VCaP (cell line): Measurements from ENCODE around the gene ABCA4.

ENCODE experiments used
- H3K27ac ChIP-seq: fragments of 450-650 bp; 2 replicates; pipeline ENCODE4 v1.5.1; 2017
- TF ChIP-seq, protein P1 (sequence below): fragments of 450-650 bp; conservative IDR thresholded peaks from 2 replicates; pipeline ENCODE4 v1.5.1; 2017; ENCODE audit warnings: mild to moderate bottlenecking, moderate library complexity

ABCA4 gene

DNA sequence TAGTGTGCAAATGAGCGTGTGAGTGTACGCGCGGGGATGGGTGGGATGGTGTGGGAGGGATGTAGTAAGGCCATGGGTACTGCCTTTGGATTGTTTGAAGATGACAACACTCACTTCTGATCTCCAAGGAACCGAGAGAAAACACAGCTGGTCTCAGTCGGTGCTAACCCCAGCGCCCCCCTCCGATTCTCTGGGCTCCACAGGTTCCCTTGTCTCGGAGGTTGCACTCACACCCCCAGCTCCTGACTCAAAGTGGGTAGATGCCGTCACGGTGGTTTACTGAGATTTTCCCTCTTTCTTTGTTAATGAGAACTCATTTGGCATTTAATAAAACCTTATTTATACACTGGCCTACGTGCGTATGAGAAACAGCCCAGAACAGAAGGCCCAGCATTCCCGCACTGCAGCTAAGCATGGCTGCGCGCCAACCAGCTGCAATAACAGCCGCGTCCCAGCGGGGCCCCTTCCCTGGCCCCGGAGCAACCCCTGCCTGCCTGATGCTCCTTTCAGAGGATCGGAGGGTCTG is 25.8 kb downstream of the ABCA4 start:
- no peak overlapping the region for H3K27ac ChIP-seq
- TF ChIP-seq, protein P1, sequence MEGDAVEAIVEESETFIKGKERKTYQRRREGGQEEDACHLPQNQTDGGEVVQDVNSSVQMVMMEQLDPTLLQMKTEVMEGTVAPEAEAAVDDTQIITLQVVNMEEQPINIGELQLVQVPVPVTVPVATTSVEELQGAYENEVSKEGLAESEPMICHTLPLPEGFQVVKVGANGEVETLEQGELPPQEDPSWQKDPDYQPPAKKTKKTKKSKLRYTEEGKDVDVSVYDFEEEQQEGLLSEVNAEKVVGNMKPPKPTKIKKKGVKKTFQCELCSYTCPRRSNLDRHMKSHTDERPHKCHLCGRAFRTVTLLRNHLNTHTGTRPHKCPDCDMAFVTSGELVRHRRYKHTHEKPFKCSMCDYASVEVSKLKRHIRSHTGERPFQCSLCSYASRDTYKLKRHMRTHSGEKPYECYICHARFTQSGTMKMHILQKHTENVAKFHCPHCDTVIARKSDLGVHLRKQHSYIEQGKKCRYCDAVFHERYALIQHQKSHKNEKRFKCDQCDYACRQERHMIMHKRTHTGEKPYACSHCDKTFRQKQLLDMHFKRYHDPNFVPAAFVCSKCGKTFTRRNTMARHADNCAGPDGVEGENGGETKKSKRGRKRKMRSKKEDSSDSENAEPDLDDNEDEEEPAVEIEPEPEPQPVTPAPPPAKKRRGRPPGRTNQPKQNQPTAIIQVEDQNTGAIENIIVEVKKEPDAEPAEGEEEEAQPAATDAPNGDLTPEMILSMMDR, result no peak

DNA sequence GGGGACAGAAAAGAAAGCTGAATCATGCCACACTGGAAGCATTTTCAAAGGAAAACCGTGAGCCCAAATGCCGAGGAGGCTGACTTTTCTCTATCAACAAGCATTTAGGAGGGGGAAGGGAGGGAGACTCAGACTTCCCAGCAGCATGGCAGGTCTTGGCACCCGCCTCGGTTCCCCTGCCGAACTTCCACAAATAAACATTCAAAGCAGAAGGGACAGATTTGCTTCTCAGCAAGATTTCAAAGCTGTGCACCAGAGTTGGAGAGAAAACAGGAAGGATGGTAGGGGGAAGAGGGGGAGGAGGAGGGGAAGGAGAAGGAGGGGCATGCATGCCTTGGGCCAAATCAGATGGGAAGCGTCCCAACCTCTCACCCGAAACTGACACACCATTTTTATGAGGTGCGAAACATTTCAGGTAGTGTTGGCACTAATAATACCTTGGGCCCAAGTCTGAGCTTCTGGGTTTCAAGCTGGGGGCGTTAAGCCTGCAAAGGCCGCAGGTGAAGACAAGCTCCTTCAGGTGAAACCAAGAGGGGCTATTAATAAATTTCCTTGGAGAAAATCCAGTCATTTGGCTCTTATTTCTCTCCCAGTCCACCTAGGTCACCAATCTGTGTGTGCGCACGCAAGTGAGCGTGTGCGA is 26.4 kb downstream of the ABCA4 start:
- H3K27ac ChIP-seq, result no peak overlapping the region
- TF ChIP-seq, protein P1, result no peak

DNA sequence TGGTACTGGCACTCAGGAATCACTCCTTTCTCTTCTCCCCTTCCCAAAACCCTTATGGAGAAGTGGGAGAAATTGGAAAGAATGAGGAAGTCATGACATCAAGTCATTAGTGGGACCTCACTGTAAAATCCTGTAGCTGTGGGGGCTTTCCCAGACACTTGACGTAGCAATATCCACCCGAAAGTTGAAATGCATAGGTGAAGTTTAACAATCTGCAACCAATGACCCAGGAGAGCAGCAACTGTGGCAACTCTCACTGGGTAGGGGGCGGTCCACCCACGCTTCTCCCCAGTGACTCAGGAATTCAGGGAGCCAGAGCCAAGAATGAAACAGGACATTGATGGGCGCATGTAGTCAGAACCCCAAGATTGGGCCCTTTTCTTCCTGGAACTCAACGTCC is 27.0 kb downstream of the ABCA4 start:
- no peak overlapping the region for H3K27ac ChIP-seq
- TF ChIP-seq, protein P1, result no peak

DNA sequence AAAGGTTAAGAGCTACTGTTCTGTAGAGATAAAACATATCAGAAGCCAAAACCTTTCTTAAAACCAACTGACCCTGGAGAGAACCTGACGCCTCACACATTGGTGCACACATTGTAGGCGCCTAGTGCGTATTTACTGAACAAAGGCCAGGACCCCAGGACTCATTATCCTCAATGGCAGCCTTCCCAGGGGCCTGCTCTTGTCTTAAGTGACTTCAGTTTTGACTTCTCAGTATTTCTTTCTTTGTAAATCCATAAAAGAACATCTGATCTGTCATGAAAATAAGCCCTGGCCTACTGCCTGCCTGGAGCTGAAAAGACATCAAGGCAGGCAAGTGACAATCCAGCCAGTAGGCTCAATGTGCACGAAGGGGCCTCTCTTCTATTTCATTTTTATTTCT is 27.6 kb downstream of the ABCA4 start:
- no peak overlapping the region for H3K27ac ChIP-seq
- TF ChIP-seq, protein P1, result no peak

DNA sequence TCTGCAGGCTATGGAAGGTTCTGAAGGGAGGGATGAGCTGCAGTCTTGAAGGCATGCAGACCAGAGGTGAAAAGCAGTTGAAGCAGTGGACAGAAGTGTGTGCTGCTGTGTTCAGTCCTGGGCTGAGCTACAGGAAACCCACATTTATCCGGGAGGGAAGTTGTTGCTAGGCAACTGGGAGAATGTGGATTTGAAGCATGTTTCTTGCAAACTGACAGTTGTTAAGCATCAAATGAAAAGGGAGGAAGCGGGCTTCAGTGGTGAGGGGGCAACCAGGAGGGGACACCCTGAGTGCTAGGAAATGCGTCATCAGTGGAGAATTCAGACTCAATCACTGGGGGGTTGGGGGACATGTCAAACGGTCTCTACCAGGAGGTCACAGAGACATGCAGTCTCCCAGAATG is 28.7 kb downstream of the ABCA4 start:
- TF ChIP-seq, protein P1, result no peak
- H3K27ac ChIP-seq, result no peak overlapping the region

DNA sequence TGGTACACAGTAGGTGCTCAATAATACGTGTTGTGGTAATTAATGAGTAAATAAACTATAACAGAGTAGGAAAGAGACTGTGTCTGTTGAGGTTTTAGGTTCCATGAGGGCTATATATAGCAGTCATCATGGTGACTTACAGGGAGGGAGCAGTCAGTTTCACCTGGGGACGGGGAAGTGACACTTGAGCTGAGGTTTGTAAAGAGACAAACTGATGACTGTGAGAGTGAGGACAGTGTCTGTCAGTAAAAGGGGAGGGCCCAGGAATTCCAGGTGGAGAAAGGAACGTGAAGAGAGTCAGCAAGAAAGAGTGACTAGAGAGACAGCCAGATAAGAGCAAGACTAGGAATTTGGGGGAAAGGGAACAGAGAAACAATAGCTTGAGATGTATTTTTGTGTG is 30.2 kb downstream of the ABCA4 start:
- TF ChIP-seq, protein P1, result no peak
- no peak overlapping the region for H3K27ac ChIP-seq

DNA sequence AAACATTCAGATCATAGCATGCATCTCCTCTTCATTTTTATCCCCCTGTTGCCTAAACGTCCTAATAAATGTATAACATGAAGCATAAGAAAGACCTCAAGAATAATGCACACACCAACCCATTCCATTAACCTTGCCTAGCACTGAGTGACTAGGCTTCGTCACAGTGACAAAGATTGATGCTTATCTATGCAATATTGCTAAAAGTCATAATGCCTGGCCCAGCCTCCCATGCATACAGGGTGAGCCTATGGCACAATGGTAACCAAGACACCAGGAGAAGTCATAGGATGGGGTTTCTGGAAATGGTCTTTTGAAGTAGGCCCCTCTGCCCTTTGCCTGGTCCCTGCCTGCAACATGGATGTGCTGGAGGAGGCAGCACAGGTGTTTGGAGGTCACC is 33.8 kb downstream of the ABCA4 start:
- H3K27ac ChIP-seq, result no peak overlapping the region
- TF ChIP-seq, protein P1, result no peak
